Suprapubic skin (tissue), 4 donors: Measurements from ENCODE around the gene KTN1. TPM values are rescaled to one million over a fixed set of nuclear protein-coding genes. Genes with fewer than 3 reads are reported as not detected.
A peak's percentile ranks its signal among the peaks of the same experiment; 100 is the strongest.

Source experiments
- DNase-seq, 2 donors: peaks; one replicate each; pipeline ENCODE4 v3.0.0-alpha.2; 2019; ENCODE audit warnings: low spot score in 2 of 2
- H3K27ac ChIP-seq: fragments of 200-600 bp; sonication (generic); one replicate; pipeline ENCODE4 v1.5.1; 2019
- H3K27me3 ChIP-seq: fragments of 200-600 bp; sonication (generic); one replicate; pipeline ENCODE4 v1.5.1; 2019
- H3K36me3 ChIP-seq: fragments of 200-600 bp; sonication (generic); one replicate; pipeline ENCODE4 v1.5.1; 2019
- H3K4me1 ChIP-seq: fragments of 200-600 bp; sonication (generic); one replicate; pipeline ENCODE4 v1.5.1; 2019
- H3K4me3 ChIP-seq: fragments of 200-600 bp; sonication (generic); one replicate; pipeline ENCODE4 v1.5.1; 2019; ENCODE audit warnings: mild to moderate bottlenecking
- H3K9me3 ChIP-seq: fragments of 200-600 bp; sonication (generic); one replicate; pipeline ENCODE4 v1.5.1; 2019
- EP300 ChIP-seq: sonication (generic); formaldehyde crosslinking; IDR thresholded peaks from one replicate; pipeline ENCODE4 v1.6.1; 2017; ENCODE audit warnings: antibody characterized with exemption
- POLR2A ChIP-seq, 2 donors: fragments of 450-650 bp; IDR thresholded peaks; one replicate each; pipeline ENCODE4 v1.6.1; 2017; ENCODE audit warnings: antibody characterized with exemption in 2 of 2, mild to moderate bottlenecking in 2 of 2, moderate library complexity in 2 of 2
- POLR2AphosphoS5 ChIP-seq, 3 donors: sonication (generic); formaldehyde crosslinking; IDR thresholded peaks; one replicate each; pipeline ENCODE4 v1.6.1; 2017; ENCODE audit warnings: antibody characterized with exemption in 3 of 3
- WGBS: methylation state at CpG from one replicate; pipeline ENCODE4 v1.1.5; 2018; 5-methylcytosine and 5-hydroxymethylcytosine counted together
- total RNA-seq, 4 donors: library from RNA; depleted of rRNA; stranded (reverse); fragments of >200 nt; gene quantifications; one replicate each; pipeline ENCODE4 v1.1.0, GENCODE V29; 2016
- TF ChIP-seq, protein P1 (sequence below), 2 donors: fragments of 200-600 bp in 1 of 2; fragments of 450-650 bp in 1 of 2; sonication (generic) in 1 of 2; IDR thresholded peaks; one replicate each; pipeline ENCODE4 v1.5.1; 2016 to 2019; ENCODE audit warnings: antibody characterized with exemption in 2 of 2, mild to moderate bottlenecking in 1 of 2, moderate library complexity in 1 of 2

The KTN1 gene
- total RNA-seq, 4 donors from 2014 or later = 89.7 to 147 (median 114) TPM

DNA sequence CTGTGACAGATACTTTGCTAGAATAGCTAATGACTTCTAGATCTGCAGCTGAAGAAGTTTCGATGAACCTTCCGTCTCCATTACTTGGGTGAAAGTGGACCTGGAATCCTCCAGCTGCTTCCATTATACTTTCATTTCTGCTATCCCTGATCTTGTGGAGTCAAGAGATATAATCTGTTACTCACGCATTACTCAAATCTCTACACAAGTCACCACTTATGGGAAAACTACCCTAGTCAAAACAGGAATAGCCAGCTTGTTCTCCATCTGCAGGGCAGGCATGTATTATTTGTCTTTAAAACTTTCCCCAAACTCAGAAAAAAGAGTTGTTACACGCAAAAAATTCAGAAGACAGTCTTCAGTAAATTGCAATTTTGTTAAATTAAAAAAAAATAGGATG, 2.8 kb upstream of the KTN1 start:
- Histone ChIP-seq H3K9me3 (no peaks in the 10 kb centered on the region), H3K27ac (no peak overlapping the region), H3K4me1 (peaks cover 29% of the 10 kb centered on the region), H3K27me3 (no peaks in the 10 kb centered on the region), H3K4me3 (no peak overlapping the region), H3K36me3 (no peaks in the 10 kb centered on the region)
- TF ChIP-seq, protein P1, sequence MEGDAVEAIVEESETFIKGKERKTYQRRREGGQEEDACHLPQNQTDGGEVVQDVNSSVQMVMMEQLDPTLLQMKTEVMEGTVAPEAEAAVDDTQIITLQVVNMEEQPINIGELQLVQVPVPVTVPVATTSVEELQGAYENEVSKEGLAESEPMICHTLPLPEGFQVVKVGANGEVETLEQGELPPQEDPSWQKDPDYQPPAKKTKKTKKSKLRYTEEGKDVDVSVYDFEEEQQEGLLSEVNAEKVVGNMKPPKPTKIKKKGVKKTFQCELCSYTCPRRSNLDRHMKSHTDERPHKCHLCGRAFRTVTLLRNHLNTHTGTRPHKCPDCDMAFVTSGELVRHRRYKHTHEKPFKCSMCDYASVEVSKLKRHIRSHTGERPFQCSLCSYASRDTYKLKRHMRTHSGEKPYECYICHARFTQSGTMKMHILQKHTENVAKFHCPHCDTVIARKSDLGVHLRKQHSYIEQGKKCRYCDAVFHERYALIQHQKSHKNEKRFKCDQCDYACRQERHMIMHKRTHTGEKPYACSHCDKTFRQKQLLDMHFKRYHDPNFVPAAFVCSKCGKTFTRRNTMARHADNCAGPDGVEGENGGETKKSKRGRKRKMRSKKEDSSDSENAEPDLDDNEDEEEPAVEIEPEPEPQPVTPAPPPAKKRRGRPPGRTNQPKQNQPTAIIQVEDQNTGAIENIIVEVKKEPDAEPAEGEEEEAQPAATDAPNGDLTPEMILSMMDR (IDR thresholded peaks at IDR 0.05) = no peak
- no peak for DNase-seq
- 70% methylated on average over 4 of the region's 4 CpGs for WGBS

DNA sequence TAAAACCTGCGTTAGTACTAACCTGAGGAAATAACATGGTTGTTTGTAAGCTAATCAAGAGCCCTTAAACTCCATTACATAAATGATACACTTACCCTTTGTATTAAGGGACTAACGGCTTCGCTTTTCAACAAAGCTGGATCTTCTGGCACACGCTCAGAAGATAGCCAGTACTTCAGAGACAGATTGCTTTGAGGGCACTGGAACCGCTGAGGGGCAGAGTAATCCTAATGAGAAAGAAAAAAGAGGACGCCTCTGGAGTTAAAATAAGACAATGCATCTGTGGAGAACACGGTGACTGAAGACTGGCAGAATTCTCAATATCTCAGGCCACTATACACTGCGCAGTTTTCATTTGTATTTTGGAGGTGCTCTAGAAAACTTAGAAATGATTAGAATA, 1.5 kb upstream of the KTN1 start:
- H3K4me3 ChIP-seq = peak overlapping the region; percentile 99
- peak overlapping the region; percentile 91 for H3K27ac ChIP-seq

DNA sequence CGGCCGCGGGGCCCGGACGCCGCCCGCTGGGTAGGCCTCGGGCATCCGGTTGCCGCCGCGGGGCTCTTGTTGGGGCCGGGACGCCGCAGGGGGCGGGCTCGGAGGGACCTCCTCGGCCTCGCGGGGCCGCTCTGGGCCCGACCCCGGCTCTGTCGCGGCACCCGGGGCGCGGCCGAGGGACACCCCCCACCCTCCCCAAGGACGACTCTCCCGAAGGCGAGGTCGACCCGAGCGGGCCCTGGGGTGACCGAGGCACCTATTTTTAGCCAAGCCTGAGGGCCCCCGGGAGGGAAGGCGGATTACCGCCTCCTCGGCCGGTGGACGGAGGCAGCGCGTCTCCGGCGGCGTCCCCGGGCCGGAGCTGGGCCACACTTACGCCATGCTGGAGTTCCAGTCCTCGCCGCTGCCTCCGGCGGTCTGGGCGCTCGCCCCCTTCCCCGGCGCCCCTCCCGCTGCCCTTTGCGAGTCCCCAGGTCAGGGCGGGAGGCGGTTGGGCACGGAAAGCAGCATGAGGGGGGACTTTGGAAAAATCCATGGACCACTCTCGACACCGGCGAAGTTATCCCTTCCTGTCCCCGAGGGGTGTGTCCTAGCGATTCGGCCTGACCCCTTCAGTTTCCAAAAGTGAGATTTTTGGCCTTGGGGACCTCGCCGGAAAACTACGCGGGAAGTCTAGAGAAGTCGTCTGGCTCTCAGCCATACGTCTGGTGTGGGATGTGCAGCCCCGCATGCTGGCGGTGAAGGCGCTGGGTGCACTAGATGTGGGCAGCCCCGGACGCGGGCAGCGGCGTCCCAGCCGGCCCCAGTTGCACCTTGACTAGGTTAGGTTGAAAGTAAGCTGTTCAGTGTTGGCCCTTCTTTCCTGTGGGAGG, 699 bp downstream of the KTN1 start:
- H3K36me3 ChIP-seq = no peaks in the 10 kb centered on the region
- TF ChIP-seq POLR2A (IDR thresholded peaks at IDR 0.05) = no peak
- TF ChIP-seq EP300 = no peak
- TF ChIP-seq POLR2AphosphoS5 (IDR thresholded peaks at IDR 0.05) = no peak
- TF ChIP-seq, protein P1 (IDR thresholded peaks at IDR 0.05) = no peak
- peak overlapping the region; percentile 99 for H3K4me3 ChIP-seq
- H3K9me3 ChIP-seq = no peaks in the 10 kb centered on the region
- DNase-seq = peak; percentile 78 to 79
- WGBS = 2% methylated on average over 22 of the region's 84 CpGs
- H3K27me3 ChIP-seq = no peaks in the 10 kb centered on the region
- H3K4me1 ChIP-seq = peaks cover 62% of the 10 kb centered on the region
- peak overlapping the region; percentile 91 for H3K27ac ChIP-seq

More for the DNA sequence above, 1.5 kb upstream of the KTN1 start:
- 65% methylated on average over 8 of the region's 8 CpGs for WGBS
- H3K27me3 ChIP-seq = no peaks in the 10 kb centered on the region
- no peak for DNase-seq
- no peaks in the 10 kb centered on the region for H3K36me3 ChIP-seq
- TF ChIP-seq POLR2AphosphoS5 (IDR thresholded peaks at IDR 0.05) = no peak
- TF ChIP-seq, protein P1 (IDR thresholded peaks at IDR 0.05) = no peak
- H3K9me3 ChIP-seq = no peaks in the 10 kb centered on the region
- H3K4me1 ChIP-seq = peaks cover 42% of the 10 kb centered on the region

DNA sequence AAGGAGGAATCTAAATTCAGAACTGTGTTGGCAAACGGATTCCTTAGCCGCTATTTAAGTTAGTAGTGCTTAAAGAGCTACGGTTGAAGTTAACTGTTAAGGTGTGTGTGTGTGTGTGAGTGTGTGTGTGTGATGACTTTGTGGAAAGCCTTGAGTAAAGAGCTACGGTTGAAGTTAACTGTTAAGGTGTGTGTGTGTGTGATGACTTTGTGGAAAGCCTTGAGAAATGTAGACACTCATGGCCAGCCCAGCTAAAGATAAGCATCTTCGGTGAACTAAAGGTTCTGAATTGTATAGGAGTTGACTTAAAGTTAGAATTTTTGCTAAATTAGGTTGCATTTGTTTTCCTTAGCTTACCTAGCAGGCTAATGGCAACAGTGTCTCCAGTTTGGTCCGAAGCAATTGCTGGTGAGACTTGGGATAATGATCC, 1.4 kb downstream of the KTN1 start:
- no peak for DNase-seq
- Histone ChIP-seq H3K27me3 (no peaks in the 10 kb centered on the region), H3K36me3 (no peaks in the 10 kb centered on the region), H3K27ac (peak overlapping the region; percentile 91), H3K4me3 (peak overlapping the region; percentile 99), H3K9me3 (no peaks in the 10 kb centered on the region), H3K4me1 (peaks cover 69% of the 10 kb centered on the region)
- WGBS = 19% methylated on average over 5 of the region's 6 CpGs
- no peak for TF ChIP-seq POLR2A (IDR thresholded peaks at IDR 0.05)
- no peak for TF ChIP-seq POLR2AphosphoS5 (IDR thresholded peaks at IDR 0.05)
- TF ChIP-seq EP300 = no peak
- TF ChIP-seq, protein P1 (IDR thresholded peaks at IDR 0.05) = no peak

DNA sequence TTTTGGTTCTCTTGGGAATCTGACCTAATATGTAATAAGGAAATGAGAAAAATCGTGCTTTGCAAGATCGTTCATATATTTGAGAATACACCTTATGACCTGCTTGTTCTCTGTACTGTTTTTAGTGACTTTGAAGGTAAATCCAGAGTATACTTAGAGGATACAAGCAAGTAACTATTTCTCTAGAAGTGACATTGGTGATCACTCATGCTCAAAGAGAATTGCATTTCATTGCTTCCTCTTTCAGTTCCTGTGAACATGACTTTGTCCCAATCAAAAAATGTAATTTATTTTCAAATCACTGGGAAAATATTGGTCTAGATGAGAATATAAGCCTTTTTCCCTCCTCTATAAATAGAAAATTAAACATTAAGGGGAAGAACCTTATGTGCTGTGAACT, 2.7 kb downstream of the KTN1 start:
- no peak overlapping the region for H3K27ac ChIP-seq
- TF ChIP-seq, protein P1 (IDR thresholded peaks at IDR 0.05) = no peak
- no peak for TF ChIP-seq EP300
- no peak for TF ChIP-seq POLR2A (IDR thresholded peaks at IDR 0.05)
- TF ChIP-seq POLR2AphosphoS5 (IDR thresholded peaks at IDR 0.05) = no peak
- WGBS = 30% methylated on average over 2 of the region's 2 CpGs
- peak overlapping the region; percentile 5 for H3K4me3 ChIP-seq
- no peaks in the 10 kb centered on the region for H3K36me3 ChIP-seq
- H3K9me3 ChIP-seq = no peaks in the 10 kb centered on the region
- no peak for DNase-seq
- H3K4me1 ChIP-seq = peaks cover 80% of the 10 kb centered on the region
- H3K27me3 ChIP-seq = no peaks in the 10 kb centered on the region
